HFFc6 (cell line): ENCODE measurements around the gene SPINDOC. TPM values are rescaled to one million over a fixed set of nuclear protein-coding genes. Genes with fewer than 3 reads are reported as not detected.

ENCODE experiments used
- DNase-seq: peaks from one replicate; pipeline ENCODE4 v3.0.0-alpha.2; 2018
- H3K27ac Mint-ChIP-seq: 2 replicates; pipeline ENCODE4 v1.8.0; 2020; ENCODE audit warnings: mild to moderate bottlenecking, mixed read lengths
- H3K27me3 Mint-ChIP-seq: 2 replicates; pipeline ENCODE4 v1.8.0; 2021; ENCODE audit warnings: mild to moderate bottlenecking, moderate library complexity, mixed read lengths; ENCODE audit not compliant: insufficient read depth
- H3K36me3 Mint-ChIP-seq: 2 replicates; pipeline ENCODE4 v1.8.0; 2021; ENCODE audit warnings: low read depth, mixed read lengths
- H3K4me1 Mint-ChIP-seq: 2 replicates; pipeline ENCODE4 v1.8.0; 2020; ENCODE audit warnings: low read depth, mixed read lengths
- H3K4me3 Mint-ChIP-seq: 2 replicates; pipeline ENCODE4 v1.8.0; 2020; ENCODE audit warnings: mild to moderate bottlenecking, moderate library complexity, mixed read lengths
- H3K9me3 Mint-ChIP-seq: 2 replicates; pipeline ENCODE4 v1.8.0; 2020; ENCODE audit warnings: mild to moderate bottlenecking, mixed read lengths
- total RNA-seq, 6 experiments: library from RNA; stranded (reverse); fragmentation: NEBNext Ultra II Directional; extraction: Animal tissue kit (Norgen Biotek cat#: 25700); gene quantifications; 2 replicates in 1 of 6; 3 replicates in 5 of 6; pipeline ENCODE4 v1.2.3, GENCODE V29; 2021
- TF ChIP-seq, protein P1 (sequence below): fragments of 200-600 bp; sonication (generic); IDR thresholded peaks from 2 replicates; pipeline ENCODE4 v1.5.0; 2021; ENCODE audit warnings: antibody characterized with exemption, mild to moderate bottlenecking

Gene SPINDOC
- total RNA-seq, 6 experiments from 2014 or later: 24.7 to 31.7 (median 29.5) TPM

DNA sequence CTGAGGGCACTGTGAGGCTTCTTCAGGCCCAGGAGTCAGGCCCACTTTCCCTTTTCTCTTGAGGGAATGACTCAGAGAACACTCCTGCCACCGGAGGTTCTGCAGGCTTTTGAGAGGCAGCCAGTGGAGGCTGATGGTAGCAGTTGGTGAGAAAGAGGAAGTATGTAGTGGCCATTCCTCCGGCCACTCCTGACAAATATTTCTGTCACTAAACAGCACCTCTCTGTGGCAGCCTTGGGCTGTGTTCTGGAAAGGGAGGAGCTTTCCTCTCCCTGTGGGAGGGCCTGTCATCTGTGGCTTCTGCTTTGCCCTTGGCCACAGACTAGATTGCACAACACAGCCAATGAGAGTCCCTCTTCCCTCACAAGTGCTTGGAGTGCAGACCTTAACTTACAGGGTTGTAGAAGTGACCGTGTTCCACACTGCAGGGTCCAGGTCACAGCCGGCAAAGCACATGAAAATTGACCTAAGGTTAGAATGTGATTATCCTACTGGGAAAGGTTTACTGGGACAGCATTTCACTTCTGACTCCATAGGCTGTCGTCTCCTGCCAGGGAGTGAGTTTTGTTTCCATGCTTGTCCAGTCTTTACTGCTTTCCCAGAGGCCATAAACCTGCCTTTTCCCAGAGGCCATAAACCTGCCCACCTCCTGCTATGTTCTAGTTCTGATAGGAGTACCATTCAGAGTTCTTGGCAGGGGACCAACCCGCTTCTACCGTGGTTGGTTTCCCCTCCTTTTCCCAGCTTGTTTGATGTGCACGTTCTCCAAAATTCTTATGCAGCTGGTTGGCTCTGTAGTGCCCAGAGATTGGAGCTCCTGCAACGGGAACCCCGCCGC lies 58.9 kb downstream of the SPINDOC start:
- H3K27me3 Mint-ChIP-seq: no peaks in the 10 kb centered on the region; the same call in 1 of the 2 replicates
- peak; percentile 98 for DNase-seq
- peaks cover 48% of the 10 kb centered on the region for H3K4me1 Mint-ChIP-seq
- peak overlapping the region; percentile 67 for H3K27ac Mint-ChIP-seq
- TF ChIP-seq, protein P1, sequence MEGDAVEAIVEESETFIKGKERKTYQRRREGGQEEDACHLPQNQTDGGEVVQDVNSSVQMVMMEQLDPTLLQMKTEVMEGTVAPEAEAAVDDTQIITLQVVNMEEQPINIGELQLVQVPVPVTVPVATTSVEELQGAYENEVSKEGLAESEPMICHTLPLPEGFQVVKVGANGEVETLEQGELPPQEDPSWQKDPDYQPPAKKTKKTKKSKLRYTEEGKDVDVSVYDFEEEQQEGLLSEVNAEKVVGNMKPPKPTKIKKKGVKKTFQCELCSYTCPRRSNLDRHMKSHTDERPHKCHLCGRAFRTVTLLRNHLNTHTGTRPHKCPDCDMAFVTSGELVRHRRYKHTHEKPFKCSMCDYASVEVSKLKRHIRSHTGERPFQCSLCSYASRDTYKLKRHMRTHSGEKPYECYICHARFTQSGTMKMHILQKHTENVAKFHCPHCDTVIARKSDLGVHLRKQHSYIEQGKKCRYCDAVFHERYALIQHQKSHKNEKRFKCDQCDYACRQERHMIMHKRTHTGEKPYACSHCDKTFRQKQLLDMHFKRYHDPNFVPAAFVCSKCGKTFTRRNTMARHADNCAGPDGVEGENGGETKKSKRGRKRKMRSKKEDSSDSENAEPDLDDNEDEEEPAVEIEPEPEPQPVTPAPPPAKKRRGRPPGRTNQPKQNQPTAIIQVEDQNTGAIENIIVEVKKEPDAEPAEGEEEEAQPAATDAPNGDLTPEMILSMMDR: peak; percentile 70
- peak overlapping the region; percentile 63 for H3K4me3 Mint-ChIP-seq
- no peaks in the 10 kb centered on the region for H3K9me3 Mint-ChIP-seq
- no peaks in the 10 kb centered on the region; the same call in 1 of the 2 replicates for H3K36me3 Mint-ChIP-seq

GRCh38 chr11:63872800-63873197 lies 59.5 kb downstream of the SPINDOC start:
- H3K27ac Mint-ChIP-seq: peak overlapping the region; percentile 42; the same call in 1 of the 2 replicates
- H3K4me1 Mint-ChIP-seq: peaks cover 48% of the 10 kb centered on the region
- no peak for DNase-seq
- H3K4me3 Mint-ChIP-seq: no peak overlapping the region; the same call in 1 of the 2 replicates
- TF ChIP-seq, protein P1: no peak
- H3K9me3 Mint-ChIP-seq: no peaks in the 10 kb centered on the region
- no peaks in the 10 kb centered on the region; the same call in 1 of the 2 replicates for H3K36me3 Mint-ChIP-seq
- H3K27me3 Mint-ChIP-seq: no peaks in the 10 kb centered on the region; the same call in 1 of the 2 replicates

DNA sequence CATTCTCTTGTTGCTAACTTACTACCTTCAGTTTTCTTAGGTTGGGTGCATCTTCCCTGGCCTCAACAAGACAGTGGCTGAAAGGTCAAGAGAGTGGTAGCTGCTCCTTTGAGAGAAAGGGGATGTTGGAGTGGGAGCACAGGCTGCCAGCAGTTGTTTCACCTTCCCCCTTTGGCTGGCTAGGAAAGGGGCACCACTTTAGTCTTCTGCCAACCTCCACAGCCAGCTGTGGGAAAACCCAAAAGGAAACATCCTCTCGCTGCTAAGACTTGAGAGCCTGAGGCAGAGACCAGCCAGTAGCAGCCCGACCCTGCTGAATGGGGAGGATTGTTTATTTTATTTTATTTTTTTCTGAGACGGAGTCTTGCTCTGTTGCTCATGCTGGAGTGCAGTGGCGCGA lies 60.1 kb downstream of the SPINDOC start:
- DNase-seq: no peak
- Mint-ChIP-seq H3K4me3 (no peak overlapping the region), H3K27me3 (no peaks in the 10 kb centered on the region; the same call in 1 of the 2 replicates), H3K4me1 (peaks cover 50% of the 10 kb centered on the region), H3K36me3 (no peaks in the 10 kb centered on the region; the same call in 1 of the 2 replicates), H3K9me3 (no peaks in the 10 kb centered on the region), H3K27ac (no peak overlapping the region)
- TF ChIP-seq, protein P1: no peak

DNA sequence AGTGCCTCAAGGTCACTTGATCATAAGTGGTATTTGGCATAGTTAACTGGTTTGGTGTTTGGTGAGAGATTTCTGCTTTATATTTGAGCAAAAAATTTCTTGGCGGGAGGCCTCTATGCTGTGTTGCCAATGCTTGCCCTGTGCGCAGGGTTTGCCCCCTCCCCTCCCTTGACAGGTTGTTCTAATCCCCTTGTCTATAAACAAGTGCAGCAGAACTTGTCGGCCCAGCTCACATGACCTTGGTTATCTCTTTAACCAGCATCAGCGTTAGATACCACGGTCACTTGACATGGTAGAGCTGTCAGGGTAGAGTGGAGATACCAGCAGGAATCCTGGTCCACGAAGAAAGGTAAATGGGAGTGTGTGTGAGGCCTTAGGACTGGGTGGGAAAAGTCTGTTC lies 61.3 kb downstream of the SPINDOC start:
- Mint-ChIP-seq H3K4me1 (peaks cover 53% of the 10 kb centered on the region), H3K36me3 (no peaks in the 10 kb centered on the region; the same call in 1 of the 2 replicates), H3K27me3 (no peaks in the 10 kb centered on the region; the same call in 1 of the 2 replicates), H3K4me3 (no peak overlapping the region), H3K9me3 (no peaks in the 10 kb centered on the region), H3K27ac (no peak overlapping the region)
- TF ChIP-seq, protein P1: no peak
- DNase-seq: no peak

DNA sequence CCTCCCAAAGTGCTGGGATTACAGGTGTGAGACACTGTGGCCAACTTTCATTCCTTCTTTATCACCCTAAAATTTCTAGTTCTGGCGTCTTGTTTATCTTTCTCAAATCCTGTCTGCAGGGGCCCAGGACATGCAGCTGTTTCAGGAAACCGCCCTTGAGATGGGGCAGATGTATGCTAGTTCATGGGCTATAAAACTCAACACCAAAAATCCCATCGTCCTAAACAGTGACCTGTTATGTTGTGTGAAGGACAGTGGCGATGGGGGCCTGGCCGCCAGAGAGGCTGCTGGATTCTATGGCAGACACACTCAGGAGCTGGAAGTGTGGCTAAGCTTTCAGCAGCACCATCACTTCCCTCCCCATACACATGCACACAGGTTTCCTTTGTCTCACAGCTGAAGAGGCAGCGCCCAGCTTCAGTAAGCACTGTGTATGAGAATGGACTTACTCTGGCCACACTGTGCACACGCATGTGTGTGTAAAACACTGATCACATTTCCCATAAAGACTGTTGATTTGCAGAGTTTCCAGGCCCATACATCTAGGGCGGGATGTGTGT lies 62.3 kb downstream of the SPINDOC start:
- TF ChIP-seq, protein P1: no peak
- Mint-ChIP-seq H3K4me1 (peaks cover 53% of the 10 kb centered on the region), H3K27me3 (no peaks in the 10 kb centered on the region; the same call in 1 of the 2 replicates), H3K9me3 (no peaks in the 10 kb centered on the region), H3K36me3 (no peaks in the 10 kb centered on the region; the same call in 1 of the 2 replicates), H3K27ac (no peak overlapping the region), H3K4me3 (no peak overlapping the region)
- DNase-seq: no peak
